Ramos (cell line): ENCODE results near the gene PCDH15.
"Not testable (repeated sequence)": the region's sequence is repeated elsewhere in the genome, so short reads cannot be mapped to it uniquely, and the experiment has no call there.

ENCODE experiments used
- in situ Hi-C: fragments of 300-500 bp; cut with MboI; formaldehyde crosslinking; loops from one replicate; pipeline ENCODE4 v1.14.3; 2022; ENCODE audit warnings: low sequenced_read_pairs; ENCODE audit not compliant: unreplicated experiment

PCDH15 gene

DNA sequence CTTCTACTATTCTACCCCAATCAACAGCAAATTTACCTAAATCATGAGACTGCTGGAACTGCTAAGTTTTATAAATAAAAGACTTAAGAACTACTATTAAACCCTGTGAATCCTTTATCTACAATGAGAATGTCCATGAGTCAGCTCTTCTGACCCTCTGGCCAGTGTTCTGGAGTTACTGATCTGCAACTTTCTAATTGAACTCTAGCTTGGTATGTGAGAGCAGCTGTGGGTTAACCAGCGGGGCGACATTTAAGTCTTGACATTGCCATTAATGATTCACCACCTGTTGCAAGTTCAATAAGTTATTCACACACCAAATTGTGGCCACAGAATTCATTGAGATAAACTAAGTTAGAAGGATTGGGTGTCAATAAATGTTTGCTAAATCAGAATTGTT is 359.8 kb downstream of the PCDH15 start:
- in situ Hi-C loops, result no loop called here

DNA sequence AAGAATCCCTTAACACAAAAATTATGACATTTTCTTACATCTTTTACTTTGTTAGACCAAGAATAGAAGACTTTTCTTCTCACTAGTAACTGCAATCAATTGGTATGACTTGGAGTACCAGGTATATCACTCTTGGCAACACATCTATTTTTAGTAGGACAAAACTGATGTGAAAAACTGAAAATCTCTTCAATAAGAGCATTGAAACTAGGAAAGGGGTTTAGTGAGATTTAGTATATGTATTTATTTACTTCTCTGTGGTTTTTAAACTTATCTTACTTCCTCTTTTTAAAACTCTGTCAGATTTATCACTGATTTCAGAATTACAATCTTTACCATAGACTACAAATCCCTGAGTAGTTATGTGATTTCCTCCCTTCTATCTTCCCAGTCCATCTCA is 366.2 kb downstream of the PCDH15 start:
- in situ Hi-C loops, result no loop called here

GRCh38 chr10:54415483-54415882 is 385.5 kb downstream of the PCDH15 start:
- in situ Hi-C loops, result loop anchor here (25.0 kb wide), 1 partner anchor 803 kb away; no protein-coding TSS in a partner anchor

DNA sequence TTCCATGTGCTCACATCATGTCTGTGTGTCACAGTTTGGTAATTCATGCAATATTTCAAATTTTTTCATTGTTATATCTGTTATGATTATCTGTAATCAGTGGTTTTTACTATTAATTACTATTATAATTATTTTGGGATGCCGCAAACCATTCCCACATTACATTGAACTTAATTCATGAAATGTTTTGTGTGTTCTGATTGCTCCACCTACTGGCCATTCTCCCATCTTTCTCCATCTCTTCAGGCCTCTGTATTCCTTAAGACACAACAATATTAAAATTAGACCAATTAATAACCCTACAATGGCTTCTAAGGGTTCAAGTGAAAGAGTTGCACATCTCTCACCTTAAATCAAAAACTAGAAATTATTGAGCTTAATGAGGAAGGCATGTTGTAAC is 398.5 kb downstream of the PCDH15 start:
- in situ Hi-C loops, result loop anchor here (25.0 kb wide), 1 partner anchor 790 kb away; no protein-coding TSS in a partner anchor

DNA sequence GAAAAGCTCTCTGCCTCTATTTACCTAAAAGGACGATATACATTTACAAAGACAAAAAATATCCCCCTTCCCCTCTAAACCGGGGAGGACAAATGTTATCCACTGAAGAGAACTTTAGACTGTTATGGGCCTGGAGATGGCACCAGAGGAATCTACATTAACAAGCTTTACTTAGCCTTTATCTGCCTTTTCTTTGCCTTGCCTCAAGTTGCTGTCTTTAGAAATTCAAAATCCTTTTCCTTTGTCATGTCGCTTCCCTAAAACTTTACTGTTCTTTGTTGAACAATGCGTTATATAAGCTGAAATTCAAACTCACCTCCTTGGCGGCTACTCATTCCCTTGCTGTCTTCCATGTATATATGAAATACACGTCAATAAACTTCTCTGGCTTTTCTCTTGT is 405.0 kb downstream of the PCDH15 start:
- in situ Hi-C loops, result no loop called here

GRCh38 chr10:54394598-54394997 is 406.4 kb downstream of the PCDH15 start:
- in situ Hi-C loops, result not testable (repeated sequence)

GRCh38 chr10:54372179-54372578 is 428.9 kb downstream of the PCDH15 start:
- in situ Hi-C loops, result no loop called here

GRCh38 chr10:54368984-54369383 is 432.0 kb downstream of the PCDH15 start:
- in situ Hi-C loops, result no loop called here

DNA sequence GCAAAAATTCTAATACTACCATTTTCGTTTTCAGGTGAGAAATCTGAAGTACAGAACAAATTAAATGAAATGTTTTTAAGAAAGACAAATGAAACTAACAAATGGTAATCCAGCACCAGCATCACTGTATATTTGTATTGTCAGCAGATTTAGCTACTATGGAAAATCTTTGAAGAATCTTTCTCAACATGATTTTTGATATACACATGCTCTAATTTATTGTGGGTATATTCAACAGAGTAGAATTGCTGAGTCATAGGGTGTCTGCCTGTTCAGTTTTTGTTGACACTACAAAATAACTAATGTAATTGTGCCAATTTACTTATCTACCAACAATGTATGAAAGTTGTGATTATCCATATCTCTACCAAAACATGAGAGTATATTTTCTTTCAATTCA is 437.6 kb downstream of the PCDH15 start:
- in situ Hi-C loops, result no loop called here

DNA sequence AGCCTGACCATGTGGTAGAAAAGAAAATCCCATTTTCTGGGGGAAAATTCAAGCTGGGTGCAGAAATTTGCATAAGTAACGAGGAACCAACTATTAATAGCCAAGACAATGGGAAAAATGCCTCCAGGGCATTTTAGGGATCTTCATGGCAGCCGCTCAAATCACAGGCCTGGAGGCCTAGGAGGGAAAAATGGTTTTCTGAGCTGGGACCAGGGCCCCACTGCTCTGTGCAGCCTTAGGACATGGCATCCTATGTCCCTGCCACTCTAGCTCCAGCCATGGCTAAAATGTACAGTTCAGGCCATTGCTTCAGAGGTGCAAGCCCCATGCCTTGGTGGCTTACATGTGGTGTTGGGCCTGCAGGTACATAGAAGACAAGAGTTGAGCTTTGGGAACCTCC is 459.0 kb downstream of the PCDH15 start:
- in situ Hi-C loops, result no loop called here

GRCh38 chr10:54335296-54335695 is 465.7 kb downstream of the PCDH15 start:
- in situ Hi-C loops, result no loop called here

- in situ Hi-C loops, result no loop called here
Observed at GRCh38 chr10:54319341-54319740, 481.7 kb downstream of the PCDH15 start.

DNA sequence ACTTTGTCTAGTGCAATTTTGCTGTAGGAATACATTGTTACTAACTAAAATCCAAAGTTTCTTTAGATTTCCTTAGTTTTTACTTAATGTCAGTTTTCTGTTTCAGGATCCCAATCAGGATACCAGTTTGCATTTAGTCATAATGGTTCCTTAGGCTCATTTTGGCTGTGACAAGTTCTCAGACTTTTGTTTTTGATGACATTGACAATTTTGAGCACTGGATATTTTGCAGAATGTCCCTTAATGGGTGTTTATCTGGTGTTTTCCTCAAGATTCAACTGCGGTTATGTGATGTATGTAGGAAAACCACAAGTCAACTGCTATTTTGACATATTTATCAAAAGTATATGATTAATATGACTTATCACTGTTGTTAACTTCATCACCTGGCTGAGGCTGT is 482.6 kb downstream of the PCDH15 start:
- in situ Hi-C loops, result no loop called here

GRCh38 chr10:54314430-54314829 is 486.6 kb downstream of the PCDH15 start:
- in situ Hi-C loops, result no loop called here

DNA sequence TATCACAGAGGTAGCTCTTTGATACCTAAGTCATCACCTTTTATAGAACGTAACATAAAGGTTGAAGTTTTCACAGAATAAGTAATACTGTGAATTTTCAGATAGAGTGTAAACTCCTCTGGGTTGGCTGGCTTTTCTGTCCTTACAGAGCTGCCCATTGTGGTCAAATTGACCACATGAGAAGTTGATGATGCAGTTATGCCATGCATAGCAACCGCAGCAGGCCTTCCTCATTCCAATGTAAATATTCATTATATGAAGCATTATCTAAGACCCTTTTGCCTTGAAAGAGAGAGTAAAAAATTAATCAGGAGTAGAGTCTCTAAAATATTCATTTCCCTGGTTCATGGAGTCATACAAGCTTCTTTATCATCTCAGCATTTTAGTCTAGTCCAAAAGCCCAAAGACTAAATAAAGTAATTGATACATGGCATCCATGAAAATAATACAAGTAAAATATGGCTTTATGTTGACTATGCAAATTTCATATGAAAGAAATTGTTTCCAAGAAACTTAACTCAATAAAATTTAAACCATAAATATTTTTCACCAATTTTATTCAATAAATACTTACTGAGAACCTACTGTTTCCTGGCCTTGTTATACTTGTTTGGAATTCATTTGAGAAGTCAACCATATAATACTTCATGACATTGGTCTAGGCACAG is 516.4 kb downstream of the PCDH15 start:
- in situ Hi-C loops, result no loop called here

DNA sequence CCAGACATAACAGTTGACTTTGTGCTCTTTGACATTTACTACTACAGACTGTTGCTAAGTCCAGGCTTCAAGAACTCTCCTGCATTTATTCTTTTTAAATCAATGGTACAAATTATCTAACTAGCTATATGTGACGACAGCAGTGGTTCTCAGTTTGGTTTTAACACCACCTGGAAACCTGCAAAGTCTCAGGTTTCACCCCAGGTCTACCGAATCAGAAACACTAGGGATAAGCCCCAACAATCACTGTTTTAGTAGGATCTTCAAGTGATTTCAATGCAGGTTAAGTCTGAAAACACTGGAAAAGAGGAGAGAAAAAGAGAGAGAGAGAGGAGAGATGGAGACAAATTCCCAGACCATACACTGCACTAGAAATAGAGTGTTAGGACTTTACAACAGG is 519.0 kb downstream of the PCDH15 start:
- in situ Hi-C loops, result no loop called here

DNA sequence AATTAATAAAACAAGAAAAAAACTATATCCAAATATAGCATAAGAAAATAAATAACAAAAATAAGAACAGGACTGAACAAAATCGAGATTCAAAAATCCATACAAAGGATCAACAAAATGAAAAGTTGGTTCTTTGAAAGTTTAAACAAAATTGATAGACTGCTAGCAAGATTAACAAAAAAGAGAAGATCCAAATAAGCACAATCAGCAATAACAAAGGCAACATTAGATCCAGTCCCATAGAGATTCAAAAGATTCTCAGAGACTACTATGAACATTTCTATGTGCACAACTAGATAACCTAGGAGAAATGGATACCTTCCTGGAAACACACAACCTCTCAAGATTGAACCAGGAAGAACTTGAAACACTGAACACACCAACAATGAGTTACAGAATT is 534.6 kb downstream of the PCDH15 start:
- in situ Hi-C loops, result no loop called here

DNA sequence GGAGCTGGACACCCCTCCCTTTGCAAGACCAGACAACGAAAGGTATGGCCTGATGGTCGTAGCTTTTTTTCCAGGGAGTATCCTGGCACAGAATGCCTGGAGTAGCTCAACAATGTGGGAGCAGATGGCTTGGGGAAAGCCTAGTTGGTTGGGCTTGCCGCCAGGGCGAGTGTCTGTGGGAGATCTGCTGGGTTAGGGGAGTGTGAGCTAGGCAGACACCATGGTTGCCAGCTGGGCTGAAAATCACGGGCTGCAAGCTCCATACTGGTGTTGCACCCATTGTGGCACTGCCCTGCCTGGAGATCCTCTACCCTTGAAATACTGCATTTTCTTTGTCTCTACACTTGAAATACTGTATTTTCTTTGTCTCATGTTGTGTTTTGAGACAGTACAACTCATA is 538.3 kb downstream of the PCDH15 start:
- in situ Hi-C loops, result no loop called here

GRCh38 chr10:54259104-54259503 is 541.9 kb downstream of the PCDH15 start:
- in situ Hi-C loops, result no loop called here

DNA sequence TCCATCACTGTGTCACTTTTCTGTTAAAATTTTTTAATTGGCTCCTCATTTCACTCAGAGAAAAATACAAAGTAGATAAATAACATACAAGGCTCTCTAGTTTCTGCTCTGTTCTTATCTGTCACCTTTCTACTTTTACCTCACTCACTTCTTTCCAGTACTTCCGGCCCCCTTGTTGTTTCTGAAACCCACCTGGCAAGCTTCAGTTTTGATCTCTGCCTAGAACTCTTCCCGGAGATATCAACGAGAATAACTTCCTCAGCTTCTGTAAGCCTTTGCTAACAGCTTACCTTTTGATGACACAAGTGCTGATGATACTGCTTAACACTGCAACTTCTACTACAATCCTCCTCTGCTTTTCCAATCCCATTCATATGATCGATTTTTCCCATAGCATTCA is 566.2 kb downstream of the PCDH15 start:
- in situ Hi-C loops, result no loop called here

- in situ Hi-C loops, result no loop called here
Observed at GRCh38 chr10:54203401-54203800, 597.6 kb downstream of the PCDH15 start.

DNA sequence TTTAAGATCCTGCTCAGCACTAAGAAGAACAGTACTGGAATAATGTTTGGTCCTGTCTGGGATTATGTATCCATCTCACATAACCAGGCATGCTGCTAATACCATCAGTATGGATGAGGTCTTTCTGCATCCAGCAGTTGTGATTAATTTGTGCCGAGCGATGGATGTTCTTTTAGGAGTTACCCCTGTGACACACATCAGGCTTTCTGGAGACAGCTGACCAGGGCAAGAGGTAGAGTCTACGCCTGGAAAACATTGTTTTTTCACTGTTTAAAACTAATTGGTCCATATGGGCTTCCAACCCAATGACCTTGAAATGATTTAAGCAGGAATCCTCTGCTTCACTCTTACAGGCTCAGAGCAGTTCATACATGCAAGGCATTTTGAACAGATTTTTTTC is 603.0 kb downstream of the PCDH15 start:
- in situ Hi-C loops, result no loop called here

- in situ Hi-C loops, result no loop called here
Observed at GRCh38 chr10:54194806-54195205, 606.2 kb downstream of the PCDH15 start.
